HG03521 (cell line): ENCODE measurements around the gene KDM6B.
"Not testable (repeated sequence)": the region's sequence is repeated elsewhere in the genome, so short reads cannot be mapped to it uniquely, and the experiment has no call there.

ENCODE experiments used
- ATAC-seq: cut with Tn5 transposase; IDR thresholded peaks from one replicate; pipeline ENCODE4 v1.9.1; 2021; ENCODE audit warnings: mild to moderate bottlenecking, moderate library complexity; ENCODE audit not compliant: unreplicated experiment

KDM6B gene, protein sequence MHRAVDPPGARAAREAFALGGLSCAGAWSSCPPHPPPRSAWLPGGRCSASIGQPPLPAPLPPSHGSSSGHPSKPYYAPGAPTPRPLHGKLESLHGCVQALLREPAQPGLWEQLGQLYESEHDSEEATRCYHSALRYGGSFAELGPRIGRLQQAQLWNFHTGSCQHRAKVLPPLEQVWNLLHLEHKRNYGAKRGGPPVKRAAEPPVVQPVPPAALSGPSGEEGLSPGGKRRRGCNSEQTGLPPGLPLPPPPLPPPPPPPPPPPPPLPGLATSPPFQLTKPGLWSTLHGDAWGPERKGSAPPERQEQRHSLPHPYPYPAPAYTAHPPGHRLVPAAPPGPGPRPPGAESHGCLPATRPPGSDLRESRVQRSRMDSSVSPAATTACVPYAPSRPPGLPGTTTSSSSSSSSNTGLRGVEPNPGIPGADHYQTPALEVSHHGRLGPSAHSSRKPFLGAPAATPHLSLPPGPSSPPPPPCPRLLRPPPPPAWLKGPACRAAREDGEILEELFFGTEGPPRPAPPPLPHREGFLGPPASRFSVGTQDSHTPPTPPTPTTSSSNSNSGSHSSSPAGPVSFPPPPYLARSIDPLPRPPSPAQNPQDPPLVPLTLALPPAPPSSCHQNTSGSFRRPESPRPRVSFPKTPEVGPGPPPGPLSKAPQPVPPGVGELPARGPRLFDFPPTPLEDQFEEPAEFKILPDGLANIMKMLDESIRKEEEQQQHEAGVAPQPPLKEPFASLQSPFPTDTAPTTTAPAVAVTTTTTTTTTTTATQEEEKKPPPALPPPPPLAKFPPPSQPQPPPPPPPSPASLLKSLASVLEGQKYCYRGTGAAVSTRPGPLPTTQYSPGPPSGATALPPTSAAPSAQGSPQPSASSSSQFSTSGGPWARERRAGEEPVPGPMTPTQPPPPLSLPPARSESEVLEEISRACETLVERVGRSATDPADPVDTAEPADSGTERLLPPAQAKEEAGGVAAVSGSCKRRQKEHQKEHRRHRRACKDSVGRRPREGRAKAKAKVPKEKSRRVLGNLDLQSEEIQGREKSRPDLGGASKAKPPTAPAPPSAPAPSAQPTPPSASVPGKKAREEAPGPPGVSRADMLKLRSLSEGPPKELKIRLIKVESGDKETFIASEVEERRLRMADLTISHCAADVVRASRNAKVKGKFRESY (N-terminal part only)

DNA sequence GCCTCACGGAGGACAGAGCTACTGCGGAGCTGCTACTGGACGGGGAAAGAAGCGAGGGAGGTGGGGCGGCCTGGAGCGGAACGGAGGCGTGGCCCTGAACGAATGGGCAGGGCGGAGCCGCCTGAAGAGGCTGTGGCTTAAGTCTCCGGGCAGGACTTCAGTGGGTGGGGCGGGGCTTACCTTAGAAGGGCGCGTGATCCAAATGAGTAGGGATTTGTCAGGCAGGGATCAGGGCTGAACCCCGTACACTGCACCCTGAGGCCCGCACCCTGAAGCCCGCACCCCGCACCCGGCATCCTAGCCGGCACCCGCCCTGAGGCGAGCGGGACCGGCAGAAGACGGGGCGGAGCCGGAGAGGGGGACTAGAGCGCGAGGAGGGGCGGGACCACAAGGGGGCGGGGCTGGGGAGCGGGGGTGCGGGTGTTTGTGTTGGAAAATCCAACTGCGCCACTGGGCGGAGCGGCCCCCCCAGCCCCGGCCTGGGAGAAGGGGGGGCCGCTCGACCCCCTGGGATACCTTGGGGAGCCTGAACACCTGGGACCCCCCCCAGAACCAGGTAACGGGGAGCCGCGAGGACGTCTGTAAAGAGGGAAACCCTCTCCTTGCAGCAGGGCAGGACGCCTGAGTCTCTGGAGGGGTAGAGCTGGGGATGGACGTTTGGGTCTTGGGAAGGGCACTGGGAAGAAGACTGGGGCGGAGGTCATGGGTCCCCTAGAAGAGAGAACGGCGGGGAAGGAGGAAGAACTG lies at the start of gene KDM6B:
Gene KDM6B (plus strand): TSS at position 423 of the 747 bp plus-strand sequence. CDS start 11,338 bp downstream, outside the sequence.
- peak; percentile 38 for ATAC-seq

DNA sequence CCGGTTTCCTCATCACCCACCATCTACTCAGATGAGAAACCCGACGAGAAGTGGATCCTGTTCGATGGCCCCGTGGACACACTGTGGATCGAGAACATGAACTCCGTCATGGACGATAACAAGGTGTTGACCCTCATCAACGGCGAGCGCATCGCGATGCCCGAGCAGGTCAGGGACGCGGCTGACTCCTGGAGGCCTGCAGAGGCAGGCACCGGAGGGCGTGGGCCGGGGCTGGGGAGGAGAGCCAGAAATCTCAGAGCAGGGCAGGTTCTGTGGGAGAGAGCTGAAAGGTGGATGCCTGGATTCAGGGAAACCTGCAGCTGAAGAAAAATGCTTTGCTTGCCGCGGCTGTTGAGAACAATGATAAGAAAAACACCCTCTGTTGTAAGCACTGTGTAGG lies 47.2 kb upstream of the KDM6B start:
- no peak for ATAC-seq

DNA sequence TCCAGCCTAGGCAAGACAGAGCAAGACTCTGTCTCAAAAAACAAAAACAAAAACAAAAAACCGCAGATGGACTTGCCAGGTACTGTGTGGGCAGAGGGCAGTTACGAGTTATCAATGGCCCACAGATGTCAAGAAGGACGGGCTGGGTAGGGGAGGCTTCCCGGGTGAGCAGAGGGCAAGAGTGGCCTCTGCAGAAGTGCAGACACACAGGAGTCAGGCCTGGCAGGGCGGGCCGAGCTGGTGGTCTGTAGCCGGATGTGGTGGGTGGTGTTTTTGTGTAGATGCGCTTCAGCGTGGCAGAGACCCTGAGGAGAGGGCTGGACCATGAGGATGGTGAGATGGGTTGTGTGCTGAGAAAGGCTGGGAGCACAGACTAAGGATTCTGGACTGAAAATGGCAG lies 44.9 kb upstream of the KDM6B start:
- ATAC-seq = no peak

DNA sequence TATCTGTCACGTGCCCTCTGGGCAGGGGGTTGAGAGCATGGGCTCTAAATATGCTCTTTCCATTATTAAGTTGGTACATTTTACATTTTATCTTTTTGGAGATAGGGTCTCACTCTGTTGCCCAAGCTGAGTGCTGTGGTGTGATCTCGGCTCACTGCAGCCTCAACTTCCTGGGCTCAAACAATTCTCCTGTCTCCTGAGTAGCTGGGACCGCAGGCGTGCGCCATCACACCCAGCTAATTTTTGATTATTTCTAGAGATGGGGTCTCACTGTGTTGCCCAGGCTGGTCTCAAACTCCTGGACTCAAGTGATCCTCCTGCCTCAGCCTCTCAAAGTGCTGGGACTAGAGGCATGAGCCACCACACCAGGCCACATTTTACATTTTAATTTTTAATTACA lies 43.9 kb upstream of the KDM6B start:
- no peak for ATAC-seq

DNA sequence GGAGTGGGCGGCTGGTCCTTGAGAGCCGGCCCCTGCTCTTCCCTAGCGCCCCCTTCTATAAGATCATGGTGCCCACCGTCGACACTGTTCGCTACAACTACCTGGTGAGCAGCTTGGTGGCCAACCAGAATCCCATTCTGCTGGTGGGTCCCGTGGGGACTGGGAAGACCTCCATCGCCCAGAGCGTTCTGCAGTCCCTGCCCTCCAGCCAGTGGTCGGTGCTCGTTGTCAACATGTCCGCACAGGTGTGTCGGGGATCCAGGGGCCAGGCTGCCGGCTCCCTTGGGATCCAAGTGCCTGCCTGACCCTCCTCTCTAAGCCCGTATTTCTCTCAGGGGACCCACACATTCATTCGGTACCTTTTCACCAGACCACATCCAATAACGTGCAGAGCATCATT lies 41.4 kb upstream of the KDM6B start:
- no peak for ATAC-seq

DNA sequence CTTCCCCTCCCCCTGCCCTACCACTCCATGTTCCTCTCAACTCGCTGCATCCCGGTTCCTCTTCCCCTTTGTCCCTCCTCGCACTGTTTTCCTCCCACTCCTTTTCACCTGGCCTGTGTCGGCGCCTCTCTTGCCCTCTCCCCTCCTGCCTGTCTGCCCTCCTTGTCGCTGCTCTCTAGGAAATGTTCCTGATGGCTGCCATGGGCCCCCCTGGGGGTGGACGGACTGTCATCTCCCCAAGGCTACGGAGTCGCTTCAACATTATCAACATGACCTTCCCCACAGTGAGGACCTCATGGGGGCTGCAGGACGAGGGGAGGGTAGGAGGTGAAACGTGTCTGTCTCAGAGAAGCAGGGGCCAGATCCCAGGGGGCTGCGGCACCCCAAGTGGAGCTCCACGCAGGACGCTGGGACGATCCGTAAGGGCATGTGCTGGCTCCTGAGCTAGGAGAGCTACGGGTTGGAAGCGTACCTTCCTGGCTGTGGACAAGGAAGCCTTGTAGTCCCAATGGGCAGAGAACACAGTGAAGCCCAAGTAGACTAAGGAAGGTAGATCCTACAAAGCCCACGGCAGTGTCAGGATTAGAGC lies 39.8 kb upstream of the KDM6B start:
- ATAC-seq = no peak

DNA sequence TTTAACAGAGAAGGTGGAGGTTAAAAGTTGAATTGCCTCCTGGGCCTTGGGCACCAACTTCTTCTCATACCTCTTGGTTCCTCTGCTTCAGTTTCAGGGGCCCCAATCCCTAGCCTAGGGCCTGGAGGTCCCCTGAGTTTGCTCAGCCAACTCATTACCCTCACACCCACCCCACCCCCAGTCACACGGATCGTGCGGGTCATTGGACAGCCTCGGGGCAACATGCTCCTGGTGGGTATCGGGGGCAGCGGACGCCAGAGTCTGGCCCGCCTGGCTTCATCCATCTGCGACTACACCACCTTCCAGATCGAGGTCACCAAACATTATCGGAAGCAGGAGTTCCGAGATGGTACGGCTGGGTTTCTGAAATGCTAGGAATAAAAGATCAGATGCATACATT lies 36.0 kb upstream of the KDM6B start:
- no peak for ATAC-seq

DNA sequence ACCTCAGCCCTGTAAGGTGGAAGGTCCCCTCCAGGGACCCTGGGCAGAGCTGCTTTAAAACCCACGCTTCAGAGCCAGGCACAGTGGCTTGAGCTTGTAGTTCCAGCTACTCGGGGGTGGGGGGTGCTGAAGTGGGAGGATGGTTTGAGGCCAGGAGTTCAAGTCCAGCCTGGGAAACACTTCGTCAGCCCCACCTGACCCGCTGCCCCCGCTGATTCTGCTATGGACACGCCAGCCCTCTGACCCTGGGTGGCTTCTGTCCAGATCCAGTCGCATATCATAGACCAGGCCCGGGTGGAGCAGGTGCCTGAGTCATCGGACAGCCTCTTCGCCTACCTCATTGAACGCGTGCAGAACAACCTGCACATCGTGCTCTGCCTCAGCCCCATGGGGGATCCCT lies 35.2 kb upstream of the KDM6B start:
- no peak for ATAC-seq

DNA sequence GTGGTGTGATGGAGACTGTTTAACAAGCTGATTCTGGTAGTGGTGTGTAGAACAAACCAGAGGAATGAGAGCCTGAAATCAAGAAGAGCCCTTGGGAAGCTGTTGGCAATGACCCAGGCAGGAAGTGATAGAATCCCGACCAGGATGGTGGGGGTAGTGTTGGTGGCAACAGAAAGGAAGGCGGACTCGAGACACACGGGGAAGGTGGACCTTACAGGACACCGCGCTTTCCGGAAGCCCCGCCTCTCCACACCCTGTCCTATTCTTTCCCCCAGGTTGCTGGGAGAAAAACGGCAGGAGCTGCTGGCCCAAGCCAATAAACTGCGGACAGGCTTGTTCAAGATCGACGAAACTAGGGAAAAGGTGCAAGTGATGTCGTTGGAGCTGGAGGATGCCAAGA lies 30.0 kb upstream of the KDM6B start:
- ATAC-seq = no peak

DNA sequence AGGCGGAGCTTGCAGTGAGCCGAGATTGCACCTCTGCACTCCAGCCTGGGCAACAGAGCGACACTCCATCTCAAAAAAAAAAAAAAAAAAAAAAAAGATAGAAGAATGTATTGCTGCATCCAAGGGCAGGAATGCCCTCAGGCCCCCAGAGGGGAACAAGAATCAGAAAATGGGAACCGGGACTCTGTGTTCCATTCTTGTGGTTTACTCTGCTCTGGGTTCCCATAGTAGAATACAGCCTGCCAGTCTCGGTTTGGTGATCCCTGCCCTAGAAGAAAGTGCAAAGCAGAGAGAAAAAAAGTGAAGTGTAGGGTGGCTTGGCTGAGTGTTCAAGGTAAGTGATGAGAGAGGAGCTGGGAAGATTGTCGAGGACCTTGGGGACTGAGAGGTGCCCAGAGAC lies 27.4 kb upstream of the KDM6B start:
- no peak for ATAC-seq

DNA sequence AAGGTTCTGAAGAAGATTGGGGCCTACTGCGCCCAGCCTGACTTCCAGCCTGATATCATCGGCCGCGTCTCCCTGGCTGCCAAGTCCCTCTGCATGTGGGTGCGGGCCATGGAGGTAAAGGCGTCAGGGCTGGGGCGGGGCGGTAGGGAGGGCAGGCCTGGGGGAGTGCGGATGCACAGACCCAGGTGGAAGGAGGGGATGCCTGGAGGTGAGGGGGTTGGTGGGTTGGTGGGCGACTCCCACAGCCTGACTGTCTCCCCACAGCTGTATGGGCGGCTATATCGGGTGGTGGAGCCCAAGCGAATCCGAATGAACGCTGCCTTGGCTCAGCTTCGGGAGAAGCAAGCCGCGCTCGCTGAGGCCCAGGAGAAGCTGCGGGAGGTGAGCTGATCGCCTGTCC lies 26.8 kb upstream of the KDM6B start:
- ATAC-seq = no peak

DNA sequence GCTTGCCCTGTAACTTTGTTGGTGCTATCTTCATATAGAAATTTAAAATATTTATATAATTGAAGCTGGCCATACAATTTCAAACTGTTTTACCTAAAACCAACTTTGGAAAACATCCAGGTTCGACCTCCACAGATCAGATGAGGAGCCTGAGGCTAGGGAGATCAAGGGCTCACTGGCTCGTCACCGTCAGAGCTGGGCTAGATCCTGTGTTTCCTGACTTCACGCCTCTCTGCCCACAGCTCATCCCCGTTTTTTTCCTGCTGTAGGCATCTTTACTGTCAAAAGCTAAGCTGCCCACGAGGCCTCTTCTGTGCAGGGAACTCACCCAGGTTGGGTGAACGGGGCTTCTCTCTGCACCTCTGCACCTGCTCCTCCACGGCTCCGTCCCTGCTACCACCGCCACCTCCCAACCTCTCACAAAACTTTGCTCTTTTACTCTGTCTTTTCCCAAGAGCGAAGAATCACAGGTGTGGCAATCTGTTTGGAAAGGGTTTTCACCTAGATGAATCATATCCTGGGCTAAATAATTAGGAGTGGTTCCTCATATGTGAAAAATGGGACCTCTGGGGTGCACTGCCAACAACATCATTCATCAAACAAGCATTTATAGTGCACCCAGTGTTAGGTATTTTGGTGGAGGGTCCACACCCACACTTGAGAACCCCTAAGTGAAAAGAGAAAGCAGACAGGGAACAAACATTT lies 24.8 kb upstream of the KDM6B start:
- no peak for ATAC-seq

DNA sequence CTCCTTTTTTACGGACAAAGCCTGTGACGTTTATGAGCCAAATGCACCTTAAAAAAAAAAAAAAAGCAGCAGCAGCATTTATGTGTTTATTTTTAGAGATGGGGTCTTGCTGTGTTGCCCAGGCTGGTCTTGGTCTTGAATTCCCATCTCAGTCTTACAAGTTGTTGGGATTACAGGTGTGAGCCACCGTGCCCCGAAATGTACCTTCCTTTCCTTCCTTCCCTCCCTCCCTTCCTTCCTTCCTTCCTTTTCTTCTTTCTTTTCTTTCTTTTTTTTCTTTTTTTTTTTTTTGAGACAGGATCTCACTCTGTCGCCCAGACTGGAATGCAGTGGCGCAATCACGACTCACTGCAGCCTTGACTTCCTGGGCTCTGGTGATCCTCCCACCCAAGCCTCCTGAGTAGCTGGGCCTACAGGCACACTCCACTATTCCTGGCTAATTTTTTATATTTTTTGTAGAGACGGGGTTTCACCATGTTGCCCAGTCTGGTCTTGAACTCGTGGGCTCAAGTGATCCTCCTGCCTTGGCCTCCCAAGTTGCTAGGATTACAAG lies 24.1 kb upstream of the KDM6B start:
- ATAC-seq = not testable (repeated sequence)

DNA sequence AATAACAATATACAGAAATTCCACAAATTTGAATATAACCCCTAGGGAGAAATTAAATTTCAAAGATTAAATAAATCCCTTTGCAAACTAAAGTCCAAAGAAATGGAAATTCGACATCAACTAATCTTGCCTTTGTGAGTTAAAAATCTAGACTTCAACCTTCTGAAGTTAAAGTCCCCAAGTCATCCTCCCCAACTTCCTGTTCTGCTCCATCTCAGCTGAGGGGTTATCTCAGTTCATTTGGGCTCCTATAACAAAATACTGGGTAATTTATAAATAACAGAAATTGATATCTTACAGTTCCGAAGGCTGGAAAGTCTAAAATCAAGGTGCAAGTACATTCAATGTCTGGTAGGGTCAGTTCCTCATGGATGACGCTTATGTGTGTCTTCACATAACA lies 22.8 kb upstream of the KDM6B start:
- ATAC-seq = no peak

DNA sequence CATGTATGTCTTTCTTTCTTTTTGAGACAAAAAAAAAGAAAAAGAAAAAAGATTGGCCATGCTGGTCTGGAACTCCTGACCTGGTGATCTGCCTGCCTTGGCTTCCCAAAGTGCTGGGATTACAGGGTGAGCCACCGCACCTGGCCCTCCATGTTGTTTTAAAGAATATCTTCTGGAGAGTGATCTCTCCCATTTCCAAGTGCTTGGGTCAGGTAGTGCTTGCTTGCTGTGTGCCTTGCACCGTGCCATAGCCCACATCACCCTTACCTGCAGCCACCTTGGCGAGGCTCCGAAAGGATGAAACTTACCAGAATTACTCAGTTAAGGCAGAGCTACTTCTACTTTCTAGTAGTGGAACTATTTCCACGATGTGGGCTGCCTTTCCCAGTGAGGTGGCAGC lies 19.0 kb upstream of the KDM6B start:
- no peak for ATAC-seq

DNA sequence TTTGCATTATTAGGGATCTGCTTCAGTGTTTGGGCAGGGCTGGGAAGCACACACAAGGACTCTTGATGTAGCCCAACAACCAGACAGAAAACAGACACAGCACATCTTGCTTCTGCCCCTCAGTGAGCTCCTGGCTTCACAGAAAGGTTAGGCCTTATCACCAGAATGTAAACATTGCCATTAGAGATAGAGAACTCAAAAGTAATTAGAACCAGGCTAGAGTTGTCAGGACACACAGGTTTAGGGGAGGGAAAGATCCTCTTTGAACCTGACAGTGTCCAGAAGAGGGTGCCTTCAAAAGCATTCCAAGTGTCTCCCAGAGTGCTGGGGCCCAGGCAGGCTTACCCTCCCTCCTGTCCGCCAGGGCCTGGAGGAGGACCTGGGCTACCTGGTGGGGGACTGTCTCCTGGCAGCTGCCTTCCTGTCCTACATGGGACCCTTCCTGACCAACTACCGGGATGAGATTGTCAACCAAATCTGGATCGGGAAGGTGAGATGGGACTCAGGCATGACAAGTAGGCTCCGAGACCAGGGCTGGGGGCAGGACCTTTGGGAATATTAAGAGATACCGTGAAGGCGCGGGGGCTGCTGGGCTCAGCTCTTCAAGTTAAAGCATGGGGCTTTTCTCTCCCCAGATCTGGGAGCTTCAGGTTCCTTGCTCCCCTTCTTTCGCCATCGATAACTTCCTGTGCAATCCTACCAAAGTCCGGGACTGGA lies 16.9 kb upstream of the KDM6B start:
- no peak for ATAC-seq

DNA sequence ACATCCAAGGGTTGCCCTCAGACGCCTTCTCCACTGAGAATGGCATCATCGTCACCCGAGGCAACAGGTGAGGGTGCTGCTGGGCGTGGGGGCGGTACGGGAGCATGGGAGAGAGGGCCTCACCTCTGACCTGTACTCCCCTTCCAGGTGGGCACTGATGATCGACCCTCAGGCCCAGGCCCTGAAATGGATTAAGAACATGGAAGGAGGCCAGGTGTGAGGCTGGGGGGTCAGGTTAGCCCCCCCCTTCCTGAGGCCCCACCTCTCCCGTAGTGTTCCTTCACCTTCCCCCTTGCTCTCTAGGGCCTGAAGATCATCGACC lies 16.4 kb upstream of the KDM6B start:
- ATAC-seq = no peak

DNA sequence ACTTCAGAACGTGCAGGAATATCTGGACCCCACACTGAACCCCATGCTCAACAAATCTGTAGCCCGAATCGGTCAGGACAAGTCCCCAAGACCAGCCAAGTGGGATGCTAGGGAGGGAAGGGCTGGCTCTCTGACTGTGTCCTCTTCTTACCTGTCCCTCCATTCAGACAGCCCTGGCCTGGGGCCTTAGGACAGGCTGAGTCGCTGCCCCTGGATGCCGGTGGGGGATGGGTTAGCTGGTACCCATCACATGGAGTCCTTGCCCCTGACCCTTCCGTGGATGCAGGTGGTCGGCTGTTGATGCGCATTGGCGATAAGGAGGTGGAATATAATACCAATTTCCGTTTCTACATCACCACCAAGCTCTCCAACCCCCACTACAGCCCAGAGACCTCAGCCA lies 16.0 kb upstream of the KDM6B start:
- ATAC-seq = no peak
